Measurements from ENCODE around the gene ATAT1.

GRCh38 chr6:30598912-30599624 is 27.6 kb upstream of the ATAT1 start:
- TF ChIP-seq, protein P1, sequence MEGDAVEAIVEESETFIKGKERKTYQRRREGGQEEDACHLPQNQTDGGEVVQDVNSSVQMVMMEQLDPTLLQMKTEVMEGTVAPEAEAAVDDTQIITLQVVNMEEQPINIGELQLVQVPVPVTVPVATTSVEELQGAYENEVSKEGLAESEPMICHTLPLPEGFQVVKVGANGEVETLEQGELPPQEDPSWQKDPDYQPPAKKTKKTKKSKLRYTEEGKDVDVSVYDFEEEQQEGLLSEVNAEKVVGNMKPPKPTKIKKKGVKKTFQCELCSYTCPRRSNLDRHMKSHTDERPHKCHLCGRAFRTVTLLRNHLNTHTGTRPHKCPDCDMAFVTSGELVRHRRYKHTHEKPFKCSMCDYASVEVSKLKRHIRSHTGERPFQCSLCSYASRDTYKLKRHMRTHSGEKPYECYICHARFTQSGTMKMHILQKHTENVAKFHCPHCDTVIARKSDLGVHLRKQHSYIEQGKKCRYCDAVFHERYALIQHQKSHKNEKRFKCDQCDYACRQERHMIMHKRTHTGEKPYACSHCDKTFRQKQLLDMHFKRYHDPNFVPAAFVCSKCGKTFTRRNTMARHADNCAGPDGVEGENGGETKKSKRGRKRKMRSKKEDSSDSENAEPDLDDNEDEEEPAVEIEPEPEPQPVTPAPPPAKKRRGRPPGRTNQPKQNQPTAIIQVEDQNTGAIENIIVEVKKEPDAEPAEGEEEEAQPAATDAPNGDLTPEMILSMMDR (conservative IDR thresholded peaks at IDR 0.05; ENCODE audit: low read depth, low read length) = no peak
- no peak for TF ChIP-seq EZH2phosphoT487 (IDR thresholded peaks at IDR 0.05; ENCODE audit: borderline replicate concordance, low read length)
- no peak for TF ChIP-seq EZH2 (IDR thresholded peaks at IDR 0.05; ENCODE audit: low read length, unreplicated experiment)
